ENCODE measurements around the gene NIF3L1. TPM values are rescaled to one million over a fixed set of nuclear protein-coding genes. Genes with fewer than 3 reads are reported as not detected.

NIF3L1 gene
- total RNA-seq (31.6 TPM), polyA plus RNA-seq (27.8 TPM)

- WGBS, result under 1% methylated on average over 50 of the region's 50 CpGs
Observed at GRCh38 chr2:200888704-200889625, at the start of gene NIF3L1, which contains the start of gene PPIL3. NIF3L1 (plus strand) TSS chr2:200889371; CDS start chr2:200891944, 2,573 bp downstream. PPIL3 (minus strand) TSS chr2:200889077; CDS start chr2:200887615, 1,462 bp downstream.

GRCh38 chr2:200839513-200839912 lies 49.7 kb upstream of the NIF3L1 start:
- H3K36me3 ChIP-seq (ENCODE audit: insufficient read depth), result no peaks in the 10 kb centered on the region
- no peak overlapping the region for H3K27ac ChIP-seq (ENCODE audit: low read depth)
- H3K4me1 ChIP-seq (ENCODE audit: insufficient read depth), result no peaks in the 10 kb centered on the region
- 80% methylated on average over 3 of the region's 3 CpGs for WGBS
- no peak overlapping the region for H3K4me3 ChIP-seq (ENCODE audit: low read depth, low read length)
- DNase-seq (ENCODE audit: extremely low spot score), result no peak

More at GRCh38 chr2:200888704-200889625, at the start of gene NIF3L1, which contains the start of gene PPIL3:
- Histone ChIP-seq H3K4me1 (ENCODE audit: insufficient read depth) (no peaks in the 10 kb centered on the region), H3K4me3 (ENCODE audit: low read depth, low read length) (peak within 1 kb of the TSS; percentile 59), H3K36me3 (ENCODE audit: insufficient read depth) (peaks cover 2% of the 10 kb centered on the region), H3K27ac (ENCODE audit: low read depth) (peak within 1 kb of the TSS; percentile 76)
- peak; percentile 96 for DNase-seq (ENCODE audit: extremely low spot score)

- no peak for DNase-seq (ENCODE audit: extremely low spot score)
- 93% methylated on average over 24 of the region's 24 CpGs for WGBS
- no peaks in the 10 kb centered on the region for H3K36me3 ChIP-seq (ENCODE audit: insufficient read depth)
- no peak overlapping the region for H3K27ac ChIP-seq (ENCODE audit: low read depth)
- no peaks in the 10 kb centered on the region for H3K4me1 ChIP-seq (ENCODE audit: insufficient read depth)
- no peak overlapping the region for H3K4me3 ChIP-seq (ENCODE audit: low read depth, low read length)
Observed at GRCh38 chr2:200843993-200844948, 44.9 kb upstream of the NIF3L1 start.

- 89% methylated on average over 5 of the region's 5 CpGs for WGBS
- DNase-seq (ENCODE audit: extremely low spot score), result no peak
Observed at GRCh38 chr2:200845194-200845593, 44.0 kb upstream of the NIF3L1 start.

GRCh38 chr2:200845669-200846325 lies 43.4 kb upstream of the NIF3L1 start:
- 82% methylated on average over 10 of the region's 10 CpGs for WGBS
- Histone ChIP-seq H3K27ac (ENCODE audit: low read depth) (no peak overlapping the region), H3K4me3 (ENCODE audit: low read depth, low read length) (no peak overlapping the region), H3K36me3 (ENCODE audit: insufficient read depth) (peaks cover 1% of the 10 kb centered on the region), H3K4me1 (ENCODE audit: insufficient read depth) (no peaks in the 10 kb centered on the region)
- DNase-seq (ENCODE audit: extremely low spot score), result no peak

More at GRCh38 chr2:200845194-200845593, 44.0 kb upstream of the NIF3L1 start:
- no peak overlapping the region for H3K27ac ChIP-seq (ENCODE audit: low read depth)
- H3K4me3 ChIP-seq (ENCODE audit: low read depth, low read length), result no peak overlapping the region
- H3K36me3 ChIP-seq (ENCODE audit: insufficient read depth), result no peaks in the 10 kb centered on the region
- no peaks in the 10 kb centered on the region for H3K4me1 ChIP-seq (ENCODE audit: insufficient read depth)

- Histone ChIP-seq H3K36me3 (ENCODE audit: insufficient read depth) (peaks cover 4% of the 10 kb centered on the region), H3K4me3 (ENCODE audit: low read depth, low read length) (no peak overlapping the region), H3K4me1 (ENCODE audit: insufficient read depth) (no peaks in the 10 kb centered on the region), H3K27ac (ENCODE audit: low read depth) (no peak overlapping the region)
- no peak for DNase-seq (ENCODE audit: extremely low spot score)
Observed at GRCh38 chr2:200847269-200847668, 41.9 kb upstream of the NIF3L1 start.

- no peaks in the 10 kb centered on the region for H3K4me1 ChIP-seq (ENCODE audit: insufficient read depth)
- H3K4me3 ChIP-seq (ENCODE audit: low read depth, low read length), result no peak overlapping the region
- peaks cover 5% of the 10 kb centered on the region for H3K36me3 ChIP-seq (ENCODE audit: insufficient read depth)
- 76% methylated on average over 4 of the region's 4 CpGs for WGBS
- H3K27ac ChIP-seq (ENCODE audit: low read depth), result no peak overlapping the region
- no peak for DNase-seq (ENCODE audit: extremely low spot score)
Observed at GRCh38 chr2:200847939-200848338, 41.2 kb upstream of the NIF3L1 start.

- no peaks in the 10 kb centered on the region for H3K4me1 ChIP-seq (ENCODE audit: insufficient read depth)
- 86% methylated on average over 14 of the region's 14 CpGs for WGBS
- H3K27ac ChIP-seq (ENCODE audit: low read depth), result no peak overlapping the region
- no peak overlapping the region for H3K4me3 ChIP-seq (ENCODE audit: low read depth, low read length)
- peaks cover 10% of the 10 kb centered on the region for H3K36me3 ChIP-seq (ENCODE audit: insufficient read depth)
- DNase-seq (ENCODE audit: extremely low spot score), result no peak
Observed at GRCh38 chr2:200850512-200851256, 38.5 kb upstream of the NIF3L1 start.

- DNase-seq (ENCODE audit: extremely low spot score), result no peak
- peaks cover 12% of the 10 kb centered on the region for H3K36me3 ChIP-seq (ENCODE audit: insufficient read depth)
- no peaks in the 10 kb centered on the region for H3K4me1 ChIP-seq (ENCODE audit: insufficient read depth)
- H3K4me3 ChIP-seq (ENCODE audit: low read depth, low read length), result no peak overlapping the region
- no peak overlapping the region for H3K27ac ChIP-seq (ENCODE audit: low read depth)
- 92% methylated on average over 6 of the region's 6 CpGs for WGBS
Observed at GRCh38 chr2:200851398-200852248, 37.5 kb upstream of the NIF3L1 start.

GRCh38 chr2:200852605-200853004 lies 36.6 kb upstream of the NIF3L1 start:
- no peak overlapping the region for H3K4me3 ChIP-seq (ENCODE audit: low read depth, low read length)
- DNase-seq (ENCODE audit: extremely low spot score), result no peak
- 95% methylated on average over 2 of the region's 2 CpGs for WGBS
- peaks cover 16% of the 10 kb centered on the region for H3K36me3 ChIP-seq (ENCODE audit: insufficient read depth)
- no peak overlapping the region for H3K27ac ChIP-seq (ENCODE audit: low read depth)
- no peaks in the 10 kb centered on the region for H3K4me1 ChIP-seq (ENCODE audit: insufficient read depth)

- H3K36me3 ChIP-seq (ENCODE audit: insufficient read depth), result peaks cover 18% of the 10 kb centered on the region
- no peak overlapping the region for H3K4me3 ChIP-seq (ENCODE audit: low read depth, low read length)
- DNase-seq (ENCODE audit: extremely low spot score), result no peak
- 84% methylated on average over 8 of the region's 8 CpGs for WGBS
- H3K4me1 ChIP-seq (ENCODE audit: insufficient read depth), result peaks cover 2% of the 10 kb centered on the region
- no peak overlapping the region for H3K27ac ChIP-seq (ENCODE audit: low read depth)
Observed at GRCh38 chr2:200856806-200857205, 32.4 kb upstream of the NIF3L1 start.

Data from urinary bladder (tissue), 4 donors.